Naive B cell (primary cell): Measurements from ENCODE around the gene OVOL1. TPM values are rescaled to one million over a fixed set of nuclear protein-coding genes. Genes with fewer than 3 reads are reported as not detected.

Source experiments
- ATAC-seq, 2 donors: fragments of 150-1000 bp; cut with Tn5 transposase; 2 replicates each; pipeline ENCODE4 v1.10.0; 2021; ENCODE audit warnings: low read depth in 2 of 2, mild to moderate bottlenecking in 2 of 2, moderate library complexity in 2 of 2
- DNase-seq: peaks from one replicate; pipeline ENCODE4 v3.0.0; 2022
- H3K27ac Mint-ChIP-seq, 6 donors: one replicate each; pipeline ENCODE4 v1.8.0; 2020 to 2022; ENCODE audit warnings: mild to moderate bottlenecking in 6 of 6, mixed read lengths in 6 of 6, moderate library complexity in 5 of 6, inconsistent platforms in 2 of 6
- H3K27me3 Mint-ChIP-seq, 3 donors: one replicate each; pipeline ENCODE4 v1.8.0; 2021 to 2022; ENCODE audit warnings: mixed read lengths in 3 of 3, mild to moderate bottlenecking in 1 of 3
- H3K36me3 Mint-ChIP-seq, 2 donors: one replicate each; pipeline ENCODE4 v1.8.0; 2020 to 2022; ENCODE audit warnings: mixed read lengths in 2 of 2, inconsistent platforms in 1 of 2, mild to moderate bottlenecking in 1 of 2
- H3K4me1 Mint-ChIP-seq, 3 donors: one replicate each; pipeline ENCODE4 v1.8.0; 2020 to 2022; ENCODE audit warnings: mixed read lengths in 3 of 3, inconsistent platforms in 1 of 3, mild to moderate bottlenecking in 1 of 3, moderate library complexity in 1 of 3
- H3K4me3 Mint-ChIP-seq, 8 donors: one replicate each; pipeline ENCODE4 v1.8.0; 2020 to 2022; ENCODE audit warnings: mild to moderate bottlenecking in 8 of 8, mixed read lengths in 8 of 8, moderate library complexity in 8 of 8, inconsistent platforms in 2 of 8
- H3K9me3 Mint-ChIP-seq, 7 donors: one replicate each; pipeline ENCODE4 v1.8.0; 2020 to 2022; ENCODE audit warnings: mixed read lengths in 7 of 7, mild to moderate bottlenecking in 5 of 7, inconsistent platforms in 2 of 7, moderate library complexity in 1 of 7
- polyA plus RNA-seq, 6 donors: library from polyadenylated mRNA; unstranded; fragments of 300-500 nt; fragmentation: Illumina TruSeq; gene quantifications; one replicate each; pipeline ENCODE4 v1.2.3, GENCODE V29; 2021; ENCODE audit warnings: low read depth in 6 of 6

The OVOL1 gene
- polyA plus RNA-seq, 6 donors from 2014 or later: not detected

- Mint-ChIP-seq H3K27ac (peak overlapping the region in 1 of 6 donors; percentile 65), H3K36me3 (no peaks in the 10 kb centered on the region), H3K9me3 (no peaks in the 10 kb centered on the region), H3K4me3 (peak overlapping the region in 2 of 8 donors; percentile 6 to 45), H3K4me1 (peaks cover 15 to 20% (median 20%) of the 10 kb centered on the region in 3 donors), H3K27me3 (peaks cover 17 to 48% (median 22%) of the 10 kb centered on the region in 3 donors)
- DNase-seq: no peak
- no peak for ATAC-seq
Observed at GRCh38 chr11:65790902-65791650, 4.2 kb downstream of the OVOL1 start.

GRCh38 chr11:65791719-65792213 is 4.9 kb downstream of the OVOL1 start:
- H3K27me3 Mint-ChIP-seq: peaks cover 22 to 53% (median 24%) of the 10 kb centered on the region in 3 donors
- H3K36me3 Mint-ChIP-seq: no peaks in the 10 kb centered on the region
- H3K4me3 Mint-ChIP-seq: peak overlapping the region in 3 of 8 donors; percentile 28 to 49 (median 43)
- ATAC-seq (peak; percentile 86 to 89), DNase-seq (no peak)
- H3K27ac Mint-ChIP-seq: no peak overlapping the region
- no peaks in the 10 kb centered on the region for H3K9me3 Mint-ChIP-seq
- H3K4me1 Mint-ChIP-seq: peaks cover 15 to 20% (median 19%) of the 10 kb centered on the region in 3 donors

- H3K36me3 Mint-ChIP-seq: no peaks in the 10 kb centered on the region
- H3K9me3 Mint-ChIP-seq: no peaks in the 10 kb centered on the region
- peak overlapping the region in 4 of 8 donors; percentile 28 to 62 (median 52) for H3K4me3 Mint-ChIP-seq
- H3K27me3 Mint-ChIP-seq: peaks cover 22 to 54% (median 31%) of the 10 kb centered on the region in 3 donors
- peaks cover 13 to 14% (median 14%) of the 10 kb centered on the region in 3 donors for H3K4me1 Mint-ChIP-seq
- no peak for DNase-seq
- no peak for ATAC-seq
- peak overlapping the region in 1 of 6 donors; percentile 73 for H3K27ac Mint-ChIP-seq
Observed at GRCh38 chr11:65792456-65792855, 5.6 kb downstream of the OVOL1 start.

- Mint-ChIP-seq H3K4me3 (no peak overlapping the region), H3K27ac (no peak overlapping the region), H3K36me3 (no peaks in the 10 kb centered on the region), H3K4me1 (peaks cover 10% of the 10 kb centered on the region in 3 donors), H3K27me3 (peaks cover 19 to 55% (median 28%) of the 10 kb centered on the region in 3 donors), H3K9me3 (no peaks in the 10 kb centered on the region)
- DNase-seq (no peak), ATAC-seq (no peak)
Observed at GRCh38 chr11:65793144-65793581, 6.3 kb downstream of the OVOL1 start.

- peaks cover 21 to 53% (median 30%) of the 10 kb centered on the region in 3 donors for H3K27me3 Mint-ChIP-seq
- H3K4me3 Mint-ChIP-seq: no peak overlapping the region
- H3K4me1 Mint-ChIP-seq: peaks cover 5 to 10% (median 9%) of the 10 kb centered on the region in 3 donors
- H3K36me3 Mint-ChIP-seq: no peaks in the 10 kb centered on the region
- no peaks in the 10 kb centered on the region for H3K9me3 Mint-ChIP-seq
- ATAC-seq (no peak), DNase-seq (no peak)
- H3K27ac Mint-ChIP-seq: no peak overlapping the region
Observed at GRCh38 chr11:65793625-65794400, 7.0 kb downstream of the OVOL1 start.

- no peak overlapping the region for H3K4me3 Mint-ChIP-seq
- H3K27ac Mint-ChIP-seq: no peak overlapping the region
- H3K36me3 Mint-ChIP-seq: no peaks in the 10 kb centered on the region
- DNase-seq (no peak), ATAC-seq (no peak)
- H3K27me3 Mint-ChIP-seq: peaks cover 20 to 52% (median 35%) of the 10 kb centered on the region in 3 donors
- no peaks in the 10 kb centered on the region for H3K9me3 Mint-ChIP-seq
- H3K4me1 Mint-ChIP-seq: peaks cover 5 to 10% (median 9%) of the 10 kb centered on the region in 3 donors
Observed at GRCh38 chr11:65794570-65795510, 8.0 kb downstream of the OVOL1 start.

- Mint-ChIP-seq H3K27ac (no peak overlapping the region), H3K4me3 (no peak overlapping the region), H3K36me3 (no peaks in the 10 kb centered on the region), H3K4me1 (peaks cover 3 to 5% (median 3%) of the 10 kb centered on the region in 3 donors), H3K9me3 (no peaks in the 10 kb centered on the region), H3K27me3 (peaks cover 9 to 56% (median 35%) of the 10 kb centered on the region in 3 donors)
- ATAC-seq: no peak
- DNase-seq: no peak
Observed at GRCh38 chr11:65796726-65797601, 10.1 kb downstream of the OVOL1 start.

GRCh38 chr11:65797711-65798110 is 10.8 kb downstream of the OVOL1 start:
- Mint-ChIP-seq H3K27me3 (peaks cover 8 to 62% (median 37%) of the 10 kb centered on the region in 3 donors), H3K27ac (peak overlapping the region in 1 of 6 donors; percentile 70)

GRCh38 chr11:65798882-65799281 is 12.0 kb downstream of the OVOL1 start:
- no peaks in the 10 kb centered on the region for H3K9me3 Mint-ChIP-seq
- H3K4me1 Mint-ChIP-seq: no peaks in the 10 kb centered on the region
- no peak overlapping the region for H3K27ac Mint-ChIP-seq
- no peaks in the 10 kb centered on the region for H3K36me3 Mint-ChIP-seq
- DNase-seq (no peak), ATAC-seq (no peak)
- peaks cover 16 to 74% (median 49%) of the 10 kb centered on the region in 3 donors for H3K27me3 Mint-ChIP-seq
- no peak overlapping the region for H3K4me3 Mint-ChIP-seq

More at GRCh38 chr11:65797711-65798110, 10.8 kb downstream of the OVOL1 start:
- ATAC-seq: no peak
- Mint-ChIP-seq H3K4me1 (no peaks in the 10 kb centered on the region), H3K4me3 (no peak overlapping the region), H3K9me3 (no peaks in the 10 kb centered on the region), H3K36me3 (no peaks in the 10 kb centered on the region)
- no peak for DNase-seq

- no peak for ATAC-seq
- Mint-ChIP-seq H3K36me3 (no peaks in the 10 kb centered on the region), H3K9me3 (no peaks in the 10 kb centered on the region), H3K4me3 (no peak overlapping the region), H3K27ac (peak overlapping the region in 1 of 6 donors; percentile 63), H3K4me1 (no peaks in the 10 kb centered on the region), H3K27me3 (peaks cover 16 to 71% (median 54%) of the 10 kb centered on the region in 3 donors)
- DNase-seq: no peak
Observed at GRCh38 chr11:65801153-65801987, 14.5 kb downstream of the OVOL1 start.

- peaks cover 16 to 56% (median 43%) of the 10 kb centered on the region in 3 donors for H3K27me3 Mint-ChIP-seq
- H3K36me3 Mint-ChIP-seq: no peaks in the 10 kb centered on the region
- no peak overlapping the region for H3K27ac Mint-ChIP-seq
- DNase-seq (no peak), ATAC-seq (no peak)
- H3K4me1 Mint-ChIP-seq: no peaks in the 10 kb centered on the region
- H3K9me3 Mint-ChIP-seq: no peaks in the 10 kb centered on the region
- H3K4me3 Mint-ChIP-seq: no peak overlapping the region
Observed at GRCh38 chr11:65802841-65803240, 16.0 kb downstream of the OVOL1 start.
